Tibial artery (tissue), 4 donors: ENCODE results near the gene ZDHHC23.

Experiments
- DNase-seq, 2 donors: peaks; one replicate each; pipeline ENCODE4 v3.0.0-alpha.2; 2019
- H3K27ac ChIP-seq, 2 donors: fragments of 200-600 bp; sonication (generic) in 1 of 2; 1 replicate in 1 of 2; 2 replicates in 1 of 2; pipeline ENCODE4 v1.5.1; 2018 to 2019; ENCODE audit warnings: mild to moderate bottlenecking in 1 of 2
- H3K27me3 ChIP-seq, 2 donors: fragments of 200-600 bp; sonication (generic) in 1 of 2; one replicate each; pipeline versions ENCODE4 v1.5.1 to v1.6.0; 2016 to 2019
- H3K36me3 ChIP-seq, 3 donors: fragments of 200-600 bp; sonication (generic) in 2 of 3; one replicate each; pipeline ENCODE4 v1.5.1; 2016 to 2019; ENCODE audit warnings: mild to moderate bottlenecking in 2 of 3
- H3K4me1 ChIP-seq, 4 donors: fragments of 200-600 bp; sonication (generic) in 2 of 4; 1 replicate in 3 of 4; 2 replicates in 1 of 4; pipeline ENCODE4 v1.5.1; 2016 to 2019
- H3K4me3 ChIP-seq, 2 donors: fragments of 200-600 bp; sonication (generic) in 1 of 2; 1 replicate in 1 of 2; 2 replicates in 1 of 2; pipeline ENCODE4 v1.5.1; 2018 to 2019; ENCODE audit warnings: mild to moderate bottlenecking in 2 of 2
- H3K9me3 ChIP-seq, 3 donors: fragments of 200-600 bp; sonication (generic) in 1 of 3; one replicate each; pipeline ENCODE4 v1.5.1; 2016 to 2019
- intact Hi-C: fragments of 100-400 bp; cut with DNase I; formaldehyde crosslinking; loops from one replicate; pipeline ENCODE4 v1.15.0; 2023; ENCODE audit warnings: low total_unique reads
- TF ChIP-seq, protein P1 (sequence below), 2 experiments: fragments of 200-600 bp in 1 of 2; fragments of 450-650 bp in 1 of 2; IDR thresholded peaks; one replicate each; pipeline ENCODE4 v1.5.1; 2017 to 2019; ENCODE audit warnings: antibody characterized with exemption in 2 of 2, mild to moderate bottlenecking in 1 of 2, moderate library complexity in 1 of 2

Gene ZDHHC23

DNA sequence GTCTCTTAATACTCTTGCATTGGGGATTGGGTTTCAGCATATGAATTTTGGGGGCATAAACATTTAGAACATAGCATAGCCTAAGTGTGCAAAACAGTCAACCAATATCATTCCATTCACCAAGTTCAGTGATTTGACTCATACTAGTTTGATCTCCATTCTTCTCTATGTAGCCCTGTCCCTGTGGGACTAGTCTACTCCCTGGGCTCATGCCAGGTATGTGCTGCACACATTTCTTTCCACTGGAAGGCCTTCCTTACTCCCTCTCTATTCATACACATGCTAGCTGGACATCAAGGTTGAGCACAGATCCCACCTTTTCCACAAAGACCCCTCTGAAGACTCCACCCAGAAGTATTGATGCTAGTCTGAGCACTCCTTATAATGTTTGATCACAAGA is 5.1 kb downstream of the ZDHHC23 start:
- Histone ChIP-seq H3K9me3 (no peaks in the 10 kb centered on the region), H3K27ac (no peak overlapping the region), H3K4me3 (no peak overlapping the region), H3K4me1 (peaks cover 0 to 14% (median 6%) of the 10 kb centered on the region in 4 donors), H3K36me3 (peaks cover 0 to 7% (median 0%) of the 10 kb centered on the region in 3 donors), H3K27me3 (no peaks in the 10 kb centered on the region)
- intact Hi-C loops = no loop called here
- DNase-seq = no peak
- TF ChIP-seq, protein P1, sequence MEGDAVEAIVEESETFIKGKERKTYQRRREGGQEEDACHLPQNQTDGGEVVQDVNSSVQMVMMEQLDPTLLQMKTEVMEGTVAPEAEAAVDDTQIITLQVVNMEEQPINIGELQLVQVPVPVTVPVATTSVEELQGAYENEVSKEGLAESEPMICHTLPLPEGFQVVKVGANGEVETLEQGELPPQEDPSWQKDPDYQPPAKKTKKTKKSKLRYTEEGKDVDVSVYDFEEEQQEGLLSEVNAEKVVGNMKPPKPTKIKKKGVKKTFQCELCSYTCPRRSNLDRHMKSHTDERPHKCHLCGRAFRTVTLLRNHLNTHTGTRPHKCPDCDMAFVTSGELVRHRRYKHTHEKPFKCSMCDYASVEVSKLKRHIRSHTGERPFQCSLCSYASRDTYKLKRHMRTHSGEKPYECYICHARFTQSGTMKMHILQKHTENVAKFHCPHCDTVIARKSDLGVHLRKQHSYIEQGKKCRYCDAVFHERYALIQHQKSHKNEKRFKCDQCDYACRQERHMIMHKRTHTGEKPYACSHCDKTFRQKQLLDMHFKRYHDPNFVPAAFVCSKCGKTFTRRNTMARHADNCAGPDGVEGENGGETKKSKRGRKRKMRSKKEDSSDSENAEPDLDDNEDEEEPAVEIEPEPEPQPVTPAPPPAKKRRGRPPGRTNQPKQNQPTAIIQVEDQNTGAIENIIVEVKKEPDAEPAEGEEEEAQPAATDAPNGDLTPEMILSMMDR (IDR thresholded peaks at IDR 0.05) = no peak

- Histone ChIP-seq H3K27me3 (no peaks in the 10 kb centered on the region), H3K27ac (no peak overlapping the region), H3K36me3 (peaks cover 0 to 13% (median 0%) of the 10 kb centered on the region in 3 donors), H3K4me1 (peaks cover 0 to 7% (median 3%) of the 10 kb centered on the region in 4 donors), H3K9me3 (no peaks in the 10 kb centered on the region), H3K4me3 (no peak overlapping the region)
- intact Hi-C loops = no loop called here
- TF ChIP-seq, protein P1 (IDR thresholded peaks at IDR 0.05) = no peak
- no peak for DNase-seq
These were observed 5.9 kb downstream of the ZDHHC23 start for GRCh38 chr3:113953677-113954076.

DNA sequence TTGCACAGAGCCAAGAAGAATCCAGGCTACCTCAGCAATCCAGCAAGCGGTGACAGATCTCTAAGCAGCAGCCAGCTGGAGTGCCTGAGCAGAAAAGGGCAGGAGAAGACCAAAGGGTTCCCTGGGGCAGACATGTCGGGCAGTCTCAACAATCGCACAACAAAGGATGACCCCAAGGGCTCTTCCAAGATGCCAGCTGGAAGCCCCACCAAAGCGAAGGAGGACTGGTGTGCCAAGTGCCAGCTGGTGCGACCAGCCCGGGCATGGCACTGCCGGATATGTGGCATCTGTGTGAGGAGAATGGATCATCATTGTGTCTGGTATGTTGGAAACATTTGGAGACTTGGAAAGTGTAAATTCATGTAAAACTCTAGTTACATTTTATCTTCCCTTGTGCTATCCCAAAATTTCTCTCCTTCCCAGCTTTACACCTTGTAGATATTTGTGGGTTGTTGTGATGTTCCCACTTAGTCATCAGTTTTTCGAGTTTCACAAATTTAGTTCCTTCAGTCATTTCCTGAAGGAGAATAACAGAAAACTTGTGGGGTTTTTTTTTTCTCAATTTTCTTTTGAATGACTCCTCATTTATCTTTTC is 6.4 kb downstream of the ZDHHC23 start:
- peaks cover 0 to 2% (median under 1%) of the 10 kb centered on the region in 4 donors for H3K4me1 ChIP-seq
- no peak overlapping the region for H3K27ac ChIP-seq
- no peak overlapping the region for H3K4me3 ChIP-seq
- peaks cover 0 to 17% (median 0%) of the 10 kb centered on the region in 3 donors for H3K36me3 ChIP-seq
- no peaks in the 10 kb centered on the region for H3K27me3 ChIP-seq
- TF ChIP-seq, protein P1 (IDR thresholded peaks at IDR 0.05) = no peak
- H3K9me3 ChIP-seq = no peaks in the 10 kb centered on the region
- DNase-seq = no peak
- intact Hi-C loops = no loop called here

DNA sequence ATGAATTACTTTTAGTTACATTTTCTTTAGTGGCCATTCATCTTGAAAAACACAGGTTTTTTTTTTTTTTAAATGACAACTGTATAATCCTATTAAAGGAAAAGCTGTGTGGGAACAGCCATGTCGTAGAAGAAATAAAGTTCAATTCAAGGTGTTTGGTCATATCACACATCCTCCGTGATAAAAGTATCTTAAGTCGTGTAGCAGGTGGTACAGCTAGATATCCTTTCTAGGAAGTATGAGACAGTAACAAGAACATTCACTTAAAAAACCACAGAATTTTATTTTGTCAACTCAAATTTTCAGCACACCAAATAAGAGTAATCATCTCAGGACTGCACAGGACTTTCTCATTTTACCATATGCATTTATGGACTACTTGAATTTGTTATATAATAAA is 16.1 kb downstream of the ZDHHC23 start:
- TF ChIP-seq, protein P1 (IDR thresholded peaks at IDR 0.05) = no peak
- DNase-seq = no peak
- no peaks in the 10 kb centered on the region for H3K4me1 ChIP-seq
- intact Hi-C loops = no loop called here
- no peak overlapping the region for H3K4me3 ChIP-seq
- no peaks in the 10 kb centered on the region for H3K27me3 ChIP-seq
- H3K36me3 ChIP-seq = peaks cover 0 to 7% (median 4%) of the 10 kb centered on the region in 3 donors
- no peaks in the 10 kb centered on the region for H3K9me3 ChIP-seq
- H3K27ac ChIP-seq = no peak overlapping the region

- Histone ChIP-seq H3K4me3 (no peak overlapping the region), H3K36me3 (peaks cover 0 to 5% (median 4%) of the 10 kb centered on the region in 3 donors), H3K4me1 (no peaks in the 10 kb centered on the region), H3K9me3 (no peaks in the 10 kb centered on the region), H3K27ac (no peak overlapping the region), H3K27me3 (no peaks in the 10 kb centered on the region)
- TF ChIP-seq, protein P1 (IDR thresholded peaks at IDR 0.05) = no peak
- DNase-seq = no peak
- intact Hi-C loops = no loop called here
These were observed 18.4 kb downstream of the ZDHHC23 start for GRCh38 chr3:113966172-113966571.
